Measurements from ENCODE around the gene MMP17.

MMP17 gene

DNA sequence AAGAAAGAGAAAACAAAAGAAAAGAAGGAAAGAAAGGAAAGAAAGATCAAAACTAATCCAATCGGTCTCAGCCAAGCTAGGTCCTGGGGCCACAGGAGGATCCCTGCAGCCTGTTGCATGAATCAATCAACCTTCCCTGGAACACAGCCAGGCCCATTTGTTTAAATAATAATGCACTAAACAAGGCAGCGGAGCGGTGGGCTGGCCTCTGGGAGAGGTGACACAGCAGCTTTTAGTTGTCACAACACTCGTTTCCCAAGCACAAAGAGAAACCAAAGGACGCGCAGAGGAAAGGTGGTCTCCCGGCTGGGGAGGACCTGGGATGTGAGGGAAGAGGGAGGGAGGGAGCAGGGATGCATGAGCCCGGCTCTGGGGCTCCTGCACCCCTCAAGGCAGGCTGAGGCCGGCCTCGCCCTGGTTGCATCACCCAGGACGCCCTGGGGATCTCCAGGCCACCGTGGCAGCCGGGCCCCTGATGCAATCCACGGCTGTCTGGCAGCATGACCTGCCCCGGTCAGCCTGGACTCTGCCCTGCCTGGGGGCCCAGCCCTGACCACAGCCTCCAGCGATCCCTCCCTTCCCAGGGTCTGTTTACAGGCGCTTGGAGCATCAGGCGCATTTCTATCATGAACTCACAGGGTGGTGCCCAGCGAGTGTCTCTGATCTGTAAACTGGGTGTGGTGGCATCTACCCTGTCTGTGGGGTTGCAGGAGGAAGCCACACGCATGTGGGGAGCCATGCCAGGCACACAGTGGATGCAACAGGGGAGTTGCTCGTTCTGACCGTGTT, 32.5 kb downstream of the MMP17 start:
- TF ChIP-seq CTCF (IDR thresholded peaks at IDR 0.05; ENCODE audit: low read depth, low read length, poor library complexity, severe bottlenecking): no peak
- TF ChIP-seq EZH2phosphoT487 (IDR thresholded peaks at IDR 0.05; ENCODE audit: borderline replicate concordance, low read length): no peak
- no peak overlapping the region for H3K27ac ChIP-seq (ENCODE audit: low read depth, low read length)
- no peaks in the 10 kb centered on the region for H3K27me3 ChIP-seq (ENCODE audit: control insufficient read depth, low read length)
- no peak overlapping the region for H3K4me3 ChIP-seq (ENCODE audit: low read length)
- H3K4me2 ChIP-seq (ENCODE audit: low read length): no peak overlapping the region
- H3K9me2 ChIP-seq (replicated peaks; ENCODE audit: control insufficient read depth, low read length): no peaks in the 10 kb centered on the region
- H3K4me1 ChIP-seq (ENCODE audit: control insufficient read depth, low read length): no peaks in the 10 kb centered on the region
- H3K79me2 ChIP-seq (ENCODE audit: control insufficient read depth, low read length): no peaks in the 10 kb centered on the region
- H3F3A ChIP-seq (ENCODE audit: control insufficient read depth, insufficient read depth): no peaks in the 10 kb centered on the region
- H3K9me3 ChIP-seq (ENCODE audit: control insufficient read depth, insufficient read depth, low read length): no peaks in the 10 kb centered on the region
- no peaks in the 10 kb centered on the region for H3K36me3 ChIP-seq (ENCODE audit: control insufficient read depth, low read length)
- H4K20me1 ChIP-seq (ENCODE audit: control insufficient read depth, insufficient read depth, low read depth, low read length): no peaks in the 10 kb centered on the region

- no peaks in the 10 kb centered on the region for H3K36me3 ChIP-seq (ENCODE audit: control insufficient read depth, low read length)
- H3K79me2 ChIP-seq (ENCODE audit: control insufficient read depth, low read length): no peaks in the 10 kb centered on the region
- no peak overlapping the region for H3K4me2 ChIP-seq (ENCODE audit: low read length)
- H3K9me3 ChIP-seq (ENCODE audit: control insufficient read depth, insufficient read depth, low read length): no peaks in the 10 kb centered on the region
- H3K9me2 ChIP-seq (replicated peaks; ENCODE audit: control insufficient read depth, low read length): no peaks in the 10 kb centered on the region
- no peaks in the 10 kb centered on the region for H3K4me1 ChIP-seq (ENCODE audit: control insufficient read depth, low read length)
- TF ChIP-seq EZH2phosphoT487 (IDR thresholded peaks at IDR 0.05; ENCODE audit: borderline replicate concordance, low read length) (no peak), CTCF (IDR thresholded peaks at IDR 0.05; ENCODE audit: low read depth, low read length, poor library complexity, severe bottlenecking) (no peak)
- H3K4me3 ChIP-seq (ENCODE audit: low read length): no peak overlapping the region
- H3K27ac ChIP-seq (ENCODE audit: low read depth, low read length): no peak overlapping the region
- no peaks in the 10 kb centered on the region for H4K20me1 ChIP-seq (ENCODE audit: control insufficient read depth, insufficient read depth, low read depth, low read length)
- no peaks in the 10 kb centered on the region for H3F3A ChIP-seq (ENCODE audit: control insufficient read depth, insufficient read depth)
- H3K27me3 ChIP-seq (ENCODE audit: control insufficient read depth, low read length): no peaks in the 10 kb centered on the region
These were observed 33.3 kb downstream of the MMP17 start for GRCh38 chr12:131861261-131862083.

- Histone ChIP-seq H3K9me2 (replicated peaks; ENCODE audit: control insufficient read depth, low read length) (no peaks in the 10 kb centered on the region), H3K27ac (ENCODE audit: low read depth, low read length) (no peak overlapping the region), H3F3A (ENCODE audit: control insufficient read depth, insufficient read depth) (no peaks in the 10 kb centered on the region), H3K4me3 (ENCODE audit: low read length) (no peak overlapping the region), H3K27me3 (ENCODE audit: control insufficient read depth, low read length) (no peaks in the 10 kb centered on the region), H3K4me2 (ENCODE audit: low read length) (no peak overlapping the region), H3K79me2 (ENCODE audit: control insufficient read depth, low read length) (no peaks in the 10 kb centered on the region), H3K4me1 (ENCODE audit: control insufficient read depth, low read length) (no peaks in the 10 kb centered on the region), H3K9me3 (ENCODE audit: control insufficient read depth, insufficient read depth, low read length) (no peaks in the 10 kb centered on the region), H4K20me1 (ENCODE audit: control insufficient read depth, insufficient read depth, low read depth, low read length) (no peaks in the 10 kb centered on the region), H3K36me3 (ENCODE audit: control insufficient read depth, low read length) (no peaks in the 10 kb centered on the region)
- TF ChIP-seq EZH2phosphoT487 (IDR thresholded peaks at IDR 0.05; ENCODE audit: borderline replicate concordance, low read length): no peak
- no peak for TF ChIP-seq CTCF (IDR thresholded peaks at IDR 0.05; ENCODE audit: low read depth, low read length, poor library complexity, severe bottlenecking)
These were observed 33.9 kb downstream of the MMP17 start for GRCh38 chr12:131862084-131862441.
